Right atrium auricular region (tissue), 2 donors: ENCODE measurements around the gene CUL4A. TPM values are rescaled to one million over a fixed set of nuclear protein-coding genes. Genes with fewer than 3 reads are reported as not detected.
"Not testable (repeated sequence)": the region's sequence is repeated elsewhere in the genome, so short reads cannot be mapped to it uniquely, and the experiment has no call there.

Experiments
- DNase-seq: peaks from one replicate; pipeline ENCODE4 v3.0.0-alpha.2; 2019; ENCODE audit warnings: low spot score
- H3K27ac ChIP-seq, 2 donors: fragments of 200-600 bp; sonication (generic); 1 replicate in 1 of 2; 2 replicates in 1 of 2; pipeline ENCODE4 v1.5.1; 2016 to 2019
- H3K27me3 ChIP-seq, 2 donors: fragments of 200-600 bp; sonication (generic); one replicate each; pipeline versions ENCODE4 v1.5.1 to v1.6.0; 2017 to 2019
- H3K36me3 ChIP-seq: fragments of 200-600 bp; sonication (generic); one replicate; pipeline ENCODE4 v1.5.1; 2016
- H3K4me1 ChIP-seq, 2 donors: fragments of 200-600 bp; sonication (generic); one replicate each; pipeline versions ENCODE4 v1.5.1 to v1.6.0; 2017 to 2019
- H3K4me3 ChIP-seq, 2 donors: fragments of 200-600 bp; sonication (generic); 1 replicate in 1 of 2; 2 replicates in 1 of 2; pipeline ENCODE4 v1.5.1; 2017 to 2019; ENCODE audit warnings: mild to moderate bottlenecking in 1 of 2, moderate library complexity in 1 of 2
- H3K9me3 ChIP-seq, 2 donors: fragments of 200-600 bp; sonication (generic); one replicate each; pipeline ENCODE4 v1.5.1; 2019
- CTCF ChIP-seq, 2 donors: fragments of 200-600 bp; sonication (generic); IDR thresholded peaks; one replicate each; pipeline ENCODE4 v1.5.1; 2019; ENCODE audit warnings: antibody characterized with exemption in 2 of 2
- total RNA-seq, 2 donors: library from RNA; depleted of rRNA; stranded (reverse); fragments of >200 nt; gene quantifications; one replicate each; pipeline ENCODE4 v1.1.0, GENCODE V29; 2016

The CUL4A gene
- total RNA-seq, 2 donors from 2014 or later = 76.5 to 435 TPM

- Histone ChIP-seq H3K4me1 (no peaks in the 10 kb centered on the region), H3K9me3 (no peaks in the 10 kb centered on the region), H3K27ac (no peak overlapping the region), H3K4me3 (no peak overlapping the region), H3K27me3 (no peaks in the 10 kb centered on the region), H3K36me3 (peaks cover 62% of the 10 kb centered on the region)
- no peak for TF ChIP-seq CTCF (IDR thresholded peaks at IDR 0.05)
- DNase-seq = no peak
Observed at GRCh38 chr13:113239357-113239756, 29.9 kb downstream of the CUL4A start.

- Histone ChIP-seq H3K27me3 (no peaks in the 10 kb centered on the region), H3K9me3 (no peaks in the 10 kb centered on the region), H3K4me3 (no peak overlapping the region), H3K27ac (no peak overlapping the region), H3K4me1 (no peaks in the 10 kb centered on the region), H3K36me3 (peaks cover 63% of the 10 kb centered on the region)
- no peak for TF ChIP-seq CTCF (IDR thresholded peaks at IDR 0.05)
- no peak for DNase-seq
Observed at GRCh38 chr13:113239986-113240385, 30.6 kb downstream of the CUL4A start.

GRCh38 chr13:113241623-113242022, 32.2 kb downstream of the CUL4A start:
- H3K36me3 ChIP-seq = peaks cover 73% of the 10 kb centered on the region
- not testable (repeated sequence) for H3K4me1 ChIP-seq, DNase-seq, H3K27me3 ChIP-seq, H3K9me3 ChIP-seq, H3K4me3 ChIP-seq, H3K27ac ChIP-seq

GRCh38 chr13:113243847-113244246, 34.4 kb downstream of the CUL4A start:
- H3K36me3 ChIP-seq = peaks cover 83% of the 10 kb centered on the region
- no peak overlapping the region for H3K27ac ChIP-seq

GRCh38 chr13:113245849-113246796, 36.7 kb downstream of the CUL4A start:
- H3K27me3 ChIP-seq = no peaks in the 10 kb centered on the region
- no peaks in the 10 kb centered on the region for H3K4me1 ChIP-seq
- peaks cover 87% of the 10 kb centered on the region for H3K36me3 ChIP-seq
- no peaks in the 10 kb centered on the region for H3K9me3 ChIP-seq
- no peak overlapping the region for H3K4me3 ChIP-seq
- no peak for TF ChIP-seq CTCF (IDR thresholded peaks at IDR 0.05)
- no peak overlapping the region for H3K27ac ChIP-seq
- DNase-seq = no peak

More at GRCh38 chr13:113243847-113244246, 34.4 kb downstream of the CUL4A start:
- H3K27me3 ChIP-seq = no peaks in the 10 kb centered on the region
- no peak for DNase-seq
- no peak for TF ChIP-seq CTCF (IDR thresholded peaks at IDR 0.05)
- no peaks in the 10 kb centered on the region for H3K9me3 ChIP-seq
- H3K4me3 ChIP-seq = no peak overlapping the region
- no peaks in the 10 kb centered on the region for H3K4me1 ChIP-seq

- Histone ChIP-seq H3K36me3 (peaks cover 93% of the 10 kb centered on the region), H3K9me3 (no peaks in the 10 kb centered on the region), H3K4me1 (no peaks in the 10 kb centered on the region), H3K27ac (no peak overlapping the region), H3K4me3 (no peak overlapping the region), H3K27me3 (no peaks in the 10 kb centered on the region)
- TF ChIP-seq CTCF (IDR thresholded peaks at IDR 0.05) = no peak
- no peak for DNase-seq
Observed at GRCh38 chr13:113252516-113253095, 43.2 kb downstream of the CUL4A start.

- H3K27ac ChIP-seq, H3K4me3 ChIP-seq, H3K27me3 ChIP-seq, DNase-seq, H3K9me3 ChIP-seq, H3K4me1 ChIP-seq: not testable (repeated sequence)
- peaks cover 85% of the 10 kb centered on the region for H3K36me3 ChIP-seq
Observed at GRCh38 chr13:113257908-113258307, 48.5 kb downstream of the CUL4A start.
